Endothelial cell of umbilical vein (primary cell): ENCODE data around the gene CAND2. TPM values are rescaled to one million over a fixed set of nuclear protein-coding genes. Genes with fewer than 3 reads are reported as not detected.

ENCODE experiments used
- BruUV-seq: library from RNA; stranded (reverse); fragments of 400-500 nt; replicated peaks from 2 replicates; lab custom pipeline; 2021; lab: Mats Ljungman, UMichigan
- CTCF ChIA-PET: fragments of 300-600, 350-600 bp; sonication (Branson Sonifier 250); formaldehyde crosslinking; loops from one replicate; lab custom pipeline; 2021; ENCODE audit warnings: antibody characterized with exemption, inconsistent platforms; lab: Charles Lee
- POLR2A ChIA-PET: fragments of 300-600, 350-600 bp; sonication (Branson Sonifier 250); formaldehyde crosslinking; loops from one replicate; lab custom pipeline; 2021; ENCODE audit warnings: antibody characterized with exemption, inconsistent platforms; lab: Charles Lee
- DNase-seq: peaks from one replicate; pipeline ENCODE4 v3.0.0-alpha.2; 2011; ENCODE audit warnings: low read depth, low spot score
- FAIRE-seq: peaks from 2 replicates; lab custom pipeline; 2011; peaks lifted over from hg19 to GRCh38; lab: Jason Lieb, UNC
- H2AFZ ChIP-seq: 2 replicates; pipeline ENCODE4 v1.6.0; 2012; ENCODE audit warnings: low read depth, low read length, control low read depth, inconsistent platforms
- H3K27ac ChIP-seq: 2 replicates; pipeline ENCODE4 v1.5.1; 2011; ENCODE audit warnings: low read depth, mild to moderate bottlenecking, control low read depth, low read length, moderate library complexity; ENCODE audit not compliant: insufficient read depth
- H3K27me3 ChIP-seq, 2 experiments: 2 replicates each; pipeline versions ENCODE4 v1.6.0 to v1.6.1; 2011; ENCODE audit warnings: low read length in 2 of 2, mixed read lengths in 1 of 2; ENCODE audit not compliant: control insufficient read depth in 2 of 2, insufficient read depth in 2 of 2
- H3K36me3 ChIP-seq, 2 experiments: 2 replicates in 1 of 2; 3 replicates in 1 of 2; pipeline ENCODE4 v1.5.1; 2011; ENCODE audit warnings: low read length in 2 of 2, mild to moderate bottlenecking in 1 of 2, moderate library complexity in 1 of 2; ENCODE audit not compliant: control insufficient read depth in 2 of 2, insufficient read depth in 2 of 2; ENCODE audit errors: extremely low read depth in 1 of 2
- H3K4me1 ChIP-seq: 3 replicates; pipeline ENCODE4 v1.5.1; 2011; ENCODE audit warnings: mild to moderate bottlenecking, low read length; ENCODE audit not compliant: control insufficient read depth, insufficient read depth; ENCODE audit errors: extremely low read depth
- H3K4me2 ChIP-seq: 2 replicates; pipeline ENCODE4 v1.6.1; 2011; ENCODE audit warnings: low read length, control low read depth, mixed read lengths; ENCODE audit not compliant: insufficient read depth
- H3K4me3 ChIP-seq, 3 experiments: fragments of 200-600 bp in 1 of 3; sonication (generic), shearing (Covaris generic) in 1 of 3; replicated peaks in 1 of 3; 2 replicates each; pipeline ENCODE4 v1.5.1; 2011 to 2016; ENCODE audit warnings: control low read depth in 3 of 3, low read length in 3 of 3, mild to moderate bottlenecking in 2 of 3, inconsistent platforms in 1 of 3, low read depth in 1 of 3, moderate library complexity in 1 of 3; ENCODE audit not compliant: insufficient read depth in 1 of 3
- H3K79me2 ChIP-seq: 2 replicates; pipeline ENCODE4 v1.6.0; 2012; ENCODE audit warnings: low read length, inconsistent platforms; ENCODE audit not compliant: control insufficient read depth, insufficient read depth
- H3K9ac ChIP-seq: replicated peaks from 2 replicates; pipeline ENCODE3; 2011; ENCODE audit warnings: low read length, control low read depth; ENCODE audit not compliant: insufficient read depth; ENCODE audit errors: extremely low read depth
- H3K9me1 ChIP-seq: replicated peaks from 3 replicates; pipeline ENCODE4 v1.6.0; 2011; ENCODE audit warnings: mild to moderate bottlenecking, low read length; ENCODE audit not compliant: control insufficient read depth, insufficient read depth; ENCODE audit errors: extremely low read depth
- H3K9me3 ChIP-seq: replicated peaks from 2 replicates; pipeline ENCODE4 v1.5.1; 2012; ENCODE audit warnings: low read length, inconsistent platforms; ENCODE audit not compliant: control insufficient read depth, insufficient read depth
- H4K20me1 ChIP-seq: replicated peaks from 2 replicates; pipeline ENCODE3; 2011; ENCODE audit warnings: mild to moderate bottlenecking, low read length; ENCODE audit not compliant: control insufficient read depth, insufficient read depth; ENCODE audit errors: extremely low read depth
- CTCF ChIP-seq, 2 donors: IDR thresholded peaks; 1 replicate in 1 of 2; 2 replicates in 1 of 2; pipeline ENCODE4 v1.5.1; 2011; ENCODE audit warnings: low read length in 2 of 2, mild to moderate bottlenecking in 2 of 2, moderate library complexity in 2 of 2, control low read depth in 1 of 2, inconsistent platforms in 1 of 2, low read depth in 1 of 2; ENCODE audit not compliant: insufficient read depth in 1 of 2; ENCODE audit errors: extremely low read depth in 1 of 2
- EZH2 ChIP-seq: IDR thresholded peaks from 2 replicates; pipeline ENCODE4 v1.6.1; 2012; ENCODE audit warnings: borderline replicate concordance, low read depth, mild to moderate bottlenecking, moderate library complexity, low read length, inconsistent platforms; ENCODE audit not compliant: severe bottlenecking
- FOS ChIP-seq: IDR thresholded peaks from 2 replicates; pipeline ENCODE4 v1.6.1; 2011; ENCODE audit warnings: mild to moderate bottlenecking, low read length, moderate library complexity, borderline replicate concordance; ENCODE audit not compliant: insufficient read depth
- GATA2 ChIP-seq: IDR thresholded peaks from 2 replicates; pipeline ENCODE4 v1.7.0; 2011; ENCODE audit warnings: low read depth, mild to moderate bottlenecking, moderate library complexity, mixed read lengths, low read length; ENCODE audit not compliant: insufficient read length, insufficient read depth
- JUN ChIP-seq: IDR thresholded peaks from 2 replicates; pipeline ENCODE4 v1.6.1; 2011; ENCODE audit warnings: borderline replicate concordance, low read depth; ENCODE audit not compliant: insufficient read length, insufficient read depth
- MAX ChIP-seq: IDR thresholded peaks from 2 replicates; pipeline ENCODE4 v1.6.1; 2011; ENCODE audit not compliant: insufficient read depth, insufficient read length
- MYC ChIP-seq: IDR thresholded peaks from one replicate; pipeline ENCODE4 v1.6.1; 2011; ENCODE audit warnings: mild to moderate bottlenecking, low read depth, low read length
- POLR2A ChIP-seq: IDR thresholded peaks from 2 replicates; pipeline ENCODE4 v1.6.1; 2012; ENCODE audit warnings: low read depth, mild to moderate bottlenecking, control low read depth, low read length
- POLR2AphosphoS5 ChIP-seq: IDR thresholded peaks from 2 replicates; pipeline ENCODE4 v1.6.1; 2012; ENCODE audit warnings: low read depth, mild to moderate bottlenecking, control low read depth, low read length, moderate library complexity; ENCODE audit not compliant: insufficient read depth
- dilution Hi-C: fragments of 300-500 bp; cut with MboI; formaldehyde crosslinking; loops from one replicate; pipeline ENCODE4 v1.15.0; 2019; ENCODE audit warnings: low sequenced_read_pairs; ENCODE audit not compliant: extremely low pct_ligation_motif_present
- intact Hi-C: fragments of 100-400 bp; cut with micrococcal nuclease; formaldehyde crosslinking; loops from one replicate; pipeline ENCODE4 v1.10.0; 2022
- polyA plus RNA-seq, 4 experiments: library from polyadenylated mRNA; depleted of rRNA in 3 of 4; stranded (reverse) in 3 of 4; unstranded in 1 of 4; fragments of >200 nt; gene quantifications; 2 replicates each; pipeline versions ENCODE4 v1.2.1 to v1.2.3, GENCODE V29; 2011 to 2012; ENCODE audit warnings: missing spikeins in 1 of 4
- total RNA-seq: library from RNA; stranded (reverse); gene quantifications from 2 replicates; pipeline ENCODE4 v1.2.3, GENCODE V29; 2021

The CAND2 gene
- total and polyA plus RNA-seq, 2 donors (not counting 3 experiments of a cell fraction or from before 2014, with no cell fraction given) = 7.1 to 11.0 TPM

- Histone ChIP-seq H3K4me3 (no peak overlapping the region), H2AFZ (no peak overlapping the region), H3K27ac (no peak overlapping the region), H3K27me3 (peaks cover 0 to 1% of the 10 kb centered on the region in 2 experiments), H4K20me1 (no peaks in the 10 kb centered on the region), H3K4me2 (no peak overlapping the region), H3K79me2 (no peaks in the 10 kb centered on the region), H3K4me1 (no peaks in the 10 kb centered on the region), H3K9me3 (no peaks in the 10 kb centered on the region), H3K36me3 (no peaks in the 10 kb centered on the region), H3K9me1 (no peaks in the 10 kb centered on the region), H3K9ac (no peak overlapping the region)
- no peak for TF ChIP-seq GATA2
- TF ChIP-seq MAX = no peak
- no peak for TF ChIP-seq MYC
- no peak for TF ChIP-seq POLR2AphosphoS5
- no peak for TF ChIP-seq CTCF (IDR thresholded peaks at IDR 0.05; ENCODE audit: extremely low read depth in 1 of 2, insufficient read depth in 1 of 2, low read depth in 1 of 2, low read length in 2 of 2)
- TF ChIP-seq FOS = no peak
- no peak for TF ChIP-seq JUN
- no peak for TF ChIP-seq EZH2
- TF ChIP-seq POLR2A = no peak
- FAIRE-seq = no peak
- intact Hi-C loops = no loop called here
- ChIA-PET POLR2A (no interaction called here), CTCF (interaction anchor here (6.6 to 8.0 kb wide), 2 partner anchors 18 to 113 kb away, joined by 80 to 101 read pairs; no protein-coding TSS in a partner anchor)
- BruUV-seq = no TSS peak
- dilution Hi-C loops = no loop called here
- DNase-seq = no peak
Observed at GRCh38 chr3:12871404-12871983, 75.0 kb downstream of the CAND2 start.
